GM12878 (cell line): ENCODE measurements around the gene PDGFB. TPM values are rescaled to one million over a fixed set of nuclear protein-coding genes. Genes with fewer than 3 reads are reported as not detected.

Experiments
- ATAC-seq: fragments of 200-7000 bp; cut with Tn5 transposase; 3 replicates; pipeline ENCODE4 v1.9.1; 2020; ENCODE audit warnings: mild to moderate bottlenecking, moderate library complexity
- BruUV-seq: library from RNA; stranded (reverse); fragments of 400-500 nt; replicated peaks from 2 replicates; lab custom pipeline; 2021; lab: Mats Ljungman, UMichigan
- CTCF ChIA-PET: fragments of 300-600 bp; sonication (Branson Sonifier 250); formaldehyde crosslinking; extraction: SDS; loops from one replicate; lab custom pipeline; 2021; ENCODE audit warnings: inconsistent platforms; lab: Yijun Ruan, JAX
- POLR2A ChIA-PET: fragments of 350-600 bp; formaldehyde crosslinking; extraction: SDS; loops from one replicate; lab custom pipeline; 2021; ENCODE audit warnings: inconsistent platforms; lab: Charles Lee
- RAD21 ChIA-PET: fragments of 300-600 bp; sonication (Branson Sonifier 250); formaldehyde crosslinking; loops from one replicate; lab custom pipeline; 2023; ENCODE audit warnings: antibody characterized with exemption; ENCODE audit not compliant: unreplicated experiment; lab: Charles Lee
- SMC1A ChIA-PET: fragments of 300-600 bp; sonication (Branson Sonifier 250); formaldehyde crosslinking; loops from one replicate; lab custom pipeline; 2023; ENCODE audit not compliant: unreplicated experiment, uncharacterized antibody; lab: Charles Lee
- DNase-seq: peaks from one replicate; pipeline ENCODE4 v3.0.0-alpha.2; 2011; ENCODE audit warnings: low read depth, low spot score
- FAIRE-seq: peaks from 3 replicates; lab custom pipeline; 2011; peaks lifted over from hg19 to GRCh38; lab: Jason Lieb, UNC
- H2AFZ ChIP-seq: 2 replicates; pipeline ENCODE4 v1.6.0; 2011; ENCODE audit warnings: low read depth, low read length, control low read depth; ENCODE audit not compliant: control insufficient read depth
- H3K27ac ChIP-seq: 2 replicates; pipeline ENCODE4 v1.5.1; 2011; ENCODE audit warnings: control low read depth; ENCODE audit not compliant: control insufficient read depth, insufficient read depth
- H3K27me3 ChIP-seq, 2 experiments: replicated peaks in 1 of 2; 2 replicates each; pipeline versions ENCODE4 v1.6.0 to v1.6.1; 2011; ENCODE audit warnings: low read length in 1 of 2; ENCODE audit not compliant: control insufficient read depth in 2 of 2, insufficient read depth in 2 of 2
- H3K36me3 ChIP-seq, 2 experiments: 2 replicates each; pipeline ENCODE4 v1.5.1; 2011; ENCODE audit warnings: low read length in 1 of 2; ENCODE audit not compliant: control insufficient read depth in 2 of 2, insufficient read depth in 2 of 2
- H3K4me1 ChIP-seq: 2 replicates; pipeline ENCODE4 v1.6.1; 2011; ENCODE audit warnings: mild to moderate bottlenecking, low read length, moderate library complexity, mixed read lengths; ENCODE audit not compliant: control insufficient read depth, insufficient read depth
- H3K4me2 ChIP-seq: 2 replicates; pipeline ENCODE4 v1.6.0; 2011; ENCODE audit warnings: control low read depth; ENCODE audit not compliant: control insufficient read depth, insufficient read depth
- H3K4me3 ChIP-seq: fragments of 200-600 bp; sonication (generic); 2 replicates; pipeline ENCODE4 v1.5.1; 2016
- H3K79me2 ChIP-seq: 2 replicates; pipeline ENCODE4 v1.6.0; 2011; ENCODE audit warnings: low read length; ENCODE audit not compliant: control insufficient read depth, insufficient read depth
- H3K9ac ChIP-seq: 2 replicates; pipeline ENCODE4 v1.8.0; 2011; ENCODE audit warnings: low read length, control low read depth, mixed read lengths; ENCODE audit not compliant: control insufficient read depth, insufficient read depth
- H3K9me3 ChIP-seq: replicated peaks from 3 replicates; pipeline ENCODE4 v1.5.1; 2011; ENCODE audit warnings: mild to moderate bottlenecking, low read length; ENCODE audit not compliant: control insufficient read depth, insufficient read depth
- H4K20me1 ChIP-seq: 2 replicates; pipeline ENCODE4 v1.6.0; 2011; ENCODE audit not compliant: control insufficient read depth, insufficient read depth
- CEBPB ChIP-seq, 2 experiments: fragments of 150-350 bp in 1 of 2; IDR thresholded peaks; 2 replicates each; pipeline ENCODE4 v1.6.1; 2012 to 2014; ENCODE audit warnings: low read depth in 2 of 2, low read length in 2 of 2, borderline replicate concordance in 1 of 2, inconsistent platforms in 1 of 2
- GATAD2B ChIP-seq: fragments of 450-650 bp; conservative IDR thresholded peaks from 2 replicates; pipeline ENCODE4 v1.6.1; 2017; ENCODE audit warnings: low read depth, mild to moderate bottlenecking, moderate library complexity
- LARP7 ChIP-seq: fragments of 450-650 bp; IDR thresholded peaks from 2 replicates; pipeline ENCODE4 v1.6.1; 2017; ENCODE audit warnings: mild to moderate bottlenecking
- MEF2B ChIP-seq: fragments of 450-650 bp; IDR thresholded peaks from 2 replicates; pipeline ENCODE4 v1.6.1; 2018; ENCODE audit warnings: mild to moderate bottlenecking, moderate library complexity; ENCODE audit not compliant: partially characterized antibody, poor library complexity, severe bottlenecking
- NBN ChIP-seq: fragments of 450-650 bp; IDR thresholded peaks from 2 replicates; pipeline ENCODE4 v1.6.1; 2016
- NFYB ChIP-seq: IDR thresholded peaks from 2 replicates; pipeline ENCODE4 v1.6.1; 2011; ENCODE audit warnings: low read depth, mild to moderate bottlenecking, low read length, improper control_type of control experiment, moderate library complexity; ENCODE audit not compliant: insufficient read depth
- SMC3 ChIP-seq: IDR thresholded peaks from 2 replicates; pipeline ENCODE4 v1.6.1; 2011; ENCODE audit warnings: low read length, improper control_type of control experiment, borderline replicate concordance
- WRNIP1 ChIP-seq: IDR thresholded peaks from 2 replicates; pipeline ENCODE4 v1.6.1; 2011; ENCODE audit warnings: low read depth, low read length, improper control_type of control experiment, borderline replicate concordance
- ZBED1 ChIP-seq: IDR thresholded peaks from 2 replicates; pipeline ENCODE4 v1.6.1; 2016; ENCODE audit warnings: borderline replicate concordance
- ZNF384 ChIP-seq: IDR thresholded peaks from 2 replicates; pipeline ENCODE4 v1.6.1; 2012; ENCODE audit warnings: low read depth, mild to moderate bottlenecking, low read length, improper control_type of control experiment, borderline replicate concordance
- WGBS: methylation state at CpG from one replicate; pipeline ENCODE4 v1.1.6; 2016; ENCODE audit warnings: low lambda C conversion rate; ENCODE audit not compliant: insufficient replicate concordance, insufficient coverage; ENCODE audit errors: missing lambda C conversion rate; 5-methylcytosine and 5-hydroxymethylcytosine counted together
- in situ Hi-C: fragments of 300-500 bp; cut with MboI; formaldehyde crosslinking; loops from 9 replicates; pipeline ENCODE4 v1.14.3; 2018; ENCODE audit warnings: mixed read lengths
- intact Hi-C: fragments of 100-400 bp; cut with micrococcal nuclease; formaldehyde crosslinking; loops from one replicate; pipeline ENCODE4 v1.14.2; 2022; ENCODE audit not compliant: unreplicated experiment
- polyA plus RNA-seq, 11 experiments: library from polyadenylated mRNA; depleted of rRNA in 4 of 11; unstranded in 6 of 11; stranded (reverse) in 5 of 11; fragments of >200 nt; fragmentation: Nextera tagmentation in 4 of 11; fragmentation: Illumina TruSeq in 1 of 11; extraction: Ambion mirVana in 4 of 11; extraction: Trizol in 1 of 11; gene quantifications; 1 replicate in 1 of 11; 2 replicates in 10 of 11; pipeline versions ENCODE4 v1.2.1 to v1.2.3, GENCODE V29; 2011 to 2016; ENCODE audit warnings: inconsistent platforms in 2 of 11, missing spikeins in 2 of 11, low read depth in 1 of 11
- total RNA-seq, 4 experiments: library from RNA; depleted of rRNA in 3 of 4; stranded (reverse); fragments of >200 nt in 3 of 4; fragmentation: Illumina TruSeq in 1 of 4; extraction: Trizol in 1 of 4; gene quantifications; 2 replicates each; pipeline versions ENCODE4 v1.2.1 to v1.2.3, GENCODE V29; 2013 to 2021
- TF ChIP-seq, protein P1 (sequence below), 3 experiments: IDR thresholded peaks in 2 of 3; conservative IDR thresholded peaks in 1 of 3; 2 replicates each; pipeline ENCODE4 v1.5.1; 2011; ENCODE audit warnings: low read depth in 3 of 3, low read length in 3 of 3, mild to moderate bottlenecking in 3 of 3, control low read depth in 2 of 3, moderate library complexity in 2 of 3, inconsistent platforms in 1 of 3, mixed read lengths in 1 of 3; ENCODE audit not compliant: control insufficient read depth in 2 of 3, insufficient read depth in 1 of 3; ENCODE audit errors: extremely low read depth in 1 of 3

PDGFB gene
- total and polyA plus RNA-seq, 10 of the 15 experiments (the other 5 are each of a cell fraction or from before 2014, with no cell fraction given) = 0.13 to 1.1 (median 0.56) TPM; not detected in 1

- Histone ChIP-seq H3K9me3 (no peaks in the 10 kb centered on the region), H4K20me1 (no peaks in the 10 kb centered on the region), H3K36me3 (no peaks in the 10 kb centered on the region), H3K27me3 (no peaks in the 10 kb centered on the region), H2AFZ (no peak overlapping the region), H3K4me1 (peaks cover 12% of the 10 kb centered on the region), H3K27ac (no peak overlapping the region), H3K9ac (no peak overlapping the region), H3K4me3 (no peak overlapping the region), H3K4me2 (no peak overlapping the region), H3K79me2 (no peaks in the 10 kb centered on the region)
- POLR2A ChIA-PET = no interaction called here
- in situ Hi-C loops (no loop called here), intact Hi-C loops (no loop called here)
- 57% methylated on average over 22 of the region's 23 CpGs for WGBS
- RAD21 ChIA-PET = no interaction called here
- SMC1A ChIA-PET = no interaction called here
- BruUV-seq = no TSS peak
- DNase-seq = no peak
- no peak for FAIRE-seq
- TF ChIP-seq NFYB (no peak), MEF2B (no peak), LARP7 (no peak), GATAD2B (no peak), ZNF384 (no peak), SMC3 (no peak), ZBED1 (no peak), CEBPB (IDR thresholded peaks at IDR 0.05; ENCODE audit: borderline replicate concordance in 1 of 2, low read depth in 2 of 2, low read length in 2 of 2) (no peak), WRNIP1 (no peak), NBN (no peak)
- TF ChIP-seq, protein P1, sequence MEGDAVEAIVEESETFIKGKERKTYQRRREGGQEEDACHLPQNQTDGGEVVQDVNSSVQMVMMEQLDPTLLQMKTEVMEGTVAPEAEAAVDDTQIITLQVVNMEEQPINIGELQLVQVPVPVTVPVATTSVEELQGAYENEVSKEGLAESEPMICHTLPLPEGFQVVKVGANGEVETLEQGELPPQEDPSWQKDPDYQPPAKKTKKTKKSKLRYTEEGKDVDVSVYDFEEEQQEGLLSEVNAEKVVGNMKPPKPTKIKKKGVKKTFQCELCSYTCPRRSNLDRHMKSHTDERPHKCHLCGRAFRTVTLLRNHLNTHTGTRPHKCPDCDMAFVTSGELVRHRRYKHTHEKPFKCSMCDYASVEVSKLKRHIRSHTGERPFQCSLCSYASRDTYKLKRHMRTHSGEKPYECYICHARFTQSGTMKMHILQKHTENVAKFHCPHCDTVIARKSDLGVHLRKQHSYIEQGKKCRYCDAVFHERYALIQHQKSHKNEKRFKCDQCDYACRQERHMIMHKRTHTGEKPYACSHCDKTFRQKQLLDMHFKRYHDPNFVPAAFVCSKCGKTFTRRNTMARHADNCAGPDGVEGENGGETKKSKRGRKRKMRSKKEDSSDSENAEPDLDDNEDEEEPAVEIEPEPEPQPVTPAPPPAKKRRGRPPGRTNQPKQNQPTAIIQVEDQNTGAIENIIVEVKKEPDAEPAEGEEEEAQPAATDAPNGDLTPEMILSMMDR (IDR thresholded peaks at IDR 0.05 in 2 of 3, conservative IDR thresholded peaks at IDR 0.05 in 1 of 3; ENCODE audit: control insufficient read depth in 2 of 3, extremely low read depth in 1 of 3, insufficient read depth in 1 of 3, low read depth in 3 of 3, low read length in 3 of 3) = no peak
- no peak for ATAC-seq
- CTCF ChIA-PET = interaction anchor here (0.6 kb wide), 1 partner anchor 203 kb away, joined by 3 read pairs; no protein-coding TSS in a partner anchor
Observed at GRCh38 chr22:39176143-39176713, 68.6 kb downstream of the PDGFB start.
